ENCODE results near the gene DISC1. TPM values are rescaled to one million over a fixed set of nuclear protein-coding genes. Genes with fewer than 3 reads are reported as not detected.

DISC1 gene
- polyA plus RNA-seq, 1 donor from 2014 or later, result 0.84 TPM

DNA sequence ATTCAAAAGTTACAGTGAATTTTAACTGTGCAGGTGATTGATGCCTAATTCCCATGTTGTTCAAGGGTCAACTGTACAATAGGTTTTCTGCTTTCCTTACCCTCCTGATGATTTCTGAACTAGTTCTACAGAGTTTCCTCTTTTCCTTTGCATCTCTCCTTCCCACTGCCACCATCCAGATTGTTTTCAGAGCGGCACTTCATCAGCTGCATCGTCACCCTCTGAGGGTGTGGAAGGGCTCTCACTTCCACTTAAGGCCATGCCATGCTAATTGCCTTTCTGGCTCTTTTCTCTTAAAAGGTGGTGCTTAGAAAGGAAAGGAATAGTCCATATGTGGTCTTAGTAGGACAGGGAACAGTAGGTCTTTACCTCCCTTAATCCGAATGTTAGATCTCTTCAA lies 39.1 kb downstream of the DISC1 start:
- no peak overlapping the region for H3K4me3 ChIP-seq (ENCODE audit: low read length)
- no peak for TF ChIP-seq EZH2 (IDR thresholded peaks at IDR 0.05; ENCODE audit: borderline replicate concordance, insufficient read depth, low read length, poor library complexity, severe bottlenecking)
- no peak for TF ChIP-seq SMC3 (conservative IDR thresholded peaks at IDR 0.05; ENCODE audit: poor library complexity)
- TF ChIP-seq, protein P1, sequence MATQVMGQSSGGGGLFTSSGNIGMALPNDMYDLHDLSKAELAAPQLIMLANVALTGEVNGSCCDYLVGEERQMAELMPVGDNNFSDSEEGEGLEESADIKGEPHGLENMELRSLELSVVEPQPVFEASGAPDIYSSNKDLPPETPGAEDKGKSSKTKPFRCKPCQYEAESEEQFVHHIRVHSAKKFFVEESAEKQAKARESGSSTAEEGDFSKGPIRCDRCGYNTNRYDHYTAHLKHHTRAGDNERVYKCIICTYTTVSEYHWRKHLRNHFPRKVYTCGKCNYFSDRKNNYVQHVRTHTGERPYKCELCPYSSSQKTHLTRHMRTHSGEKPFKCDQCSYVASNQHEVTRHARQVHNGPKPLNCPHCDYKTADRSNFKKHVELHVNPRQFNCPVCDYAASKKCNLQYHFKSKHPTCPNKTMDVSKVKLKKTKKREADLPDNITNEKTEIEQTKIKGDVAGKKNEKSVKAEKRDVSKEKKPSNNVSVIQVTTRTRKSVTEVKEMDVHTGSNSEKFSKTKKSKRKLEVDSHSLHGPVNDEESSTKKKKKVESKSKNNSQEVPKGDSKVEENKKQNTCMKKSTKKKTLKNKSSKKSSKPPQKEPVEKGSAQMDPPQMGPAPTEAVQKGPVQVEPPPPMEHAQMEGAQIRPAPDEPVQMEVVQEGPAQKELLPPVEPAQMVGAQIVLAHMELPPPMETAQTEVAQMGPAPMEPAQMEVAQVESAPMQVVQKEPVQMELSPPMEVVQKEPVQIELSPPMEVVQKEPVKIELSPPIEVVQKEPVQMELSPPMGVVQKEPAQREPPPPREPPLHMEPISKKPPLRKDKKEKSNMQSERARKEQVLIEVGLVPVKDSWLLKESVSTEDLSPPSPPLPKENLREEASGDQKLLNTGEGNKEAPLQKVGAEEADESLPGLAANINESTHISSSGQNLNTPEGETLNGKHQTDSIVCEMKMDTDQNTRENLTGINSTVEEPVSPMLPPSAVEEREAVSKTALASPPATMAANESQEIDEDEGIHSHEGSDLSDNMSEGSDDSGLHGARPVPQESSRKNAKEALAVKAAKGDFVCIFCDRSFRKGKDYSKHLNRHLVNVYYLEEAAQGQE (IDR thresholded peaks at IDR 0.05; ENCODE audit: borderline replicate concordance), result no peak
- TF ChIP-seq TAF1 (IDR thresholded peaks at IDR 0.05; ENCODE audit: low read depth), result no peak
- no peak for TF ChIP-seq POLR2AphosphoS5 (IDR thresholded peaks at IDR 0.05)
- TF ChIP-seq, protein P2, sequence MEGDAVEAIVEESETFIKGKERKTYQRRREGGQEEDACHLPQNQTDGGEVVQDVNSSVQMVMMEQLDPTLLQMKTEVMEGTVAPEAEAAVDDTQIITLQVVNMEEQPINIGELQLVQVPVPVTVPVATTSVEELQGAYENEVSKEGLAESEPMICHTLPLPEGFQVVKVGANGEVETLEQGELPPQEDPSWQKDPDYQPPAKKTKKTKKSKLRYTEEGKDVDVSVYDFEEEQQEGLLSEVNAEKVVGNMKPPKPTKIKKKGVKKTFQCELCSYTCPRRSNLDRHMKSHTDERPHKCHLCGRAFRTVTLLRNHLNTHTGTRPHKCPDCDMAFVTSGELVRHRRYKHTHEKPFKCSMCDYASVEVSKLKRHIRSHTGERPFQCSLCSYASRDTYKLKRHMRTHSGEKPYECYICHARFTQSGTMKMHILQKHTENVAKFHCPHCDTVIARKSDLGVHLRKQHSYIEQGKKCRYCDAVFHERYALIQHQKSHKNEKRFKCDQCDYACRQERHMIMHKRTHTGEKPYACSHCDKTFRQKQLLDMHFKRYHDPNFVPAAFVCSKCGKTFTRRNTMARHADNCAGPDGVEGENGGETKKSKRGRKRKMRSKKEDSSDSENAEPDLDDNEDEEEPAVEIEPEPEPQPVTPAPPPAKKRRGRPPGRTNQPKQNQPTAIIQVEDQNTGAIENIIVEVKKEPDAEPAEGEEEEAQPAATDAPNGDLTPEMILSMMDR (IDR thresholded peaks at IDR 0.05; ENCODE audit: poor library complexity, severe bottlenecking), result no peak
- TF ChIP-seq EP300 (conservative IDR thresholded peaks at IDR 0.05; ENCODE audit: poor library complexity, severe bottlenecking), result no peak
- no peak for TF ChIP-seq MXI1 (conservative IDR thresholded peaks at IDR 0.05; ENCODE audit: poor library complexity, severe bottlenecking)
- TF ChIP-seq RAD21 (conservative IDR thresholded peaks at IDR 0.05), result no peak
- no peaks in the 10 kb centered on the region for H3K27me3 ChIP-seq (ENCODE audit: insufficient read depth, low read depth, low read length)
- no peaks in the 10 kb centered on the region for H3K36me3 ChIP-seq (ENCODE audit: insufficient read depth, low read length)
- H2AFZ ChIP-seq (ENCODE audit: low read depth, low read length), result no peak overlapping the region
- no peaks in the 10 kb centered on the region for H3F3A ChIP-seq (ENCODE audit: insufficient read depth, low read length, poor library complexity, severe bottlenecking)
- H3K27ac ChIP-seq (ENCODE audit: low read length), result no peak overlapping the region
- no peak overlapping the region for H3K9ac ChIP-seq (ENCODE audit: low read length)
- no peak overlapping the region for H3K4me2 ChIP-seq (ENCODE audit: low read length)
- H3K79me2 ChIP-seq (replicated peaks; ENCODE audit: insufficient read depth, low read length), result no peaks in the 10 kb centered on the region
- H4K20me1 ChIP-seq (ENCODE audit: insufficient read depth), result no peaks in the 10 kb centered on the region
- peaks cover 3% of the 10 kb centered on the region for H3K9me3 ChIP-seq (ENCODE audit: low read length)
- no peaks in the 10 kb centered on the region for H3K9me2 ChIP-seq (ENCODE audit: insufficient read depth, low read length)

DNA sequence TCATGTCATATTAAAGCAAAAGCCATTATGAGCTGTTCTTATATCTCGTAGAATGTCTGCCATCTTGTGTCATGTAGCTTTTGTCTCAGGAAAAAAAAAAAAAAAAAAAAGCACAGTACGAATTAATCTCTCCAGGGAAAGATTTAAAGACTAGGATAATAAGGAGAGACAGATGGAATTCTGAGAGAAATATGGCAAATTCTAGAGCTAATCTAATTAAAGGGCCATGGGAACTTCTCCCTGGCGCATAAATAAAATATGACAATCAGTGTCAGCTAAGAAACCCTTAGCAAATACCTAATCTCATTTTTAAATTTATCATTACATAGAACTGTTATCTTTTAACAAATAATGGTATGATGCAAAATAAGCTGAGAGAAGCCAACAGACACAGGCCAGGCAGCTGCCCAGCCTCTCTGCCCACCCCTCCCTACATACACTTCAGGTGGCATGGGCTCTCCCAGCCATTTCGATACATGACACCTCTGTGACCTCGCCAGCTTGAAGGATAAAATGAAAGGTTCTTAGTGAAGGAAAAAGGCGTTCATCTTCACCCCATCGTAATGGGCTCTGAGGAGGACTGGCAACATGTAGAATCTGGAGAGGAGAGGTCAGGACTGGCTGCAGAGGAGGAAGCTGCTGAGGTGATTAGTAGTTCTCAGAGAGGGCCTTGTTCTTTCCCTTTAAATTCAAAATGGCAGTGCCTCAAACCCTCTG lies 39.8 kb downstream of the DISC1 start:
- peaks cover 3% of the 10 kb centered on the region for H3K9me3 ChIP-seq (ENCODE audit: low read length)
- no peak overlapping the region for H2AFZ ChIP-seq (ENCODE audit: low read depth, low read length)
- no peaks in the 10 kb centered on the region for H4K20me1 ChIP-seq (ENCODE audit: insufficient read depth)
- no peak for TF ChIP-seq RAD21 (conservative IDR thresholded peaks at IDR 0.05)
- no peaks in the 10 kb centered on the region for H3K9me2 ChIP-seq (ENCODE audit: insufficient read depth, low read length)
- no peak overlapping the region for H3K4me2 ChIP-seq (ENCODE audit: low read length)
- no peaks in the 10 kb centered on the region for H3F3A ChIP-seq (ENCODE audit: insufficient read depth, low read length, poor library complexity, severe bottlenecking)
- no peaks in the 10 kb centered on the region for H3K79me2 ChIP-seq (replicated peaks; ENCODE audit: insufficient read depth, low read length)
- no peaks in the 10 kb centered on the region for H3K36me3 ChIP-seq (ENCODE audit: insufficient read depth, low read length)
- no peak overlapping the region for H3K27ac ChIP-seq (ENCODE audit: low read length)
- no peak overlapping the region for H3K9ac ChIP-seq (ENCODE audit: low read length)
- no peak overlapping the region for H3K4me3 ChIP-seq (ENCODE audit: low read length)
- no peaks in the 10 kb centered on the region for H3K27me3 ChIP-seq (ENCODE audit: insufficient read depth, low read depth, low read length)

Data from neural cell (in vitro differentiated cells).